ENCODE data around the gene TMCC2. TPM values are rescaled to one million over a fixed set of nuclear protein-coding genes. Genes with fewer than 3 reads are reported as not detected.

The TMCC2 gene
- total and polyA plus RNA-seq, 2 of the 4 experiments (the other 2 are of a cell fraction): 2.0 to 4.2 TPM

GRCh38 chr1:205298191-205298994 is 70.6 kb downstream of the TMCC2 start (continued):
- peak; percentile 69; the same call in 1 of the 2 replicates for TF ChIP-seq MAZ (IDR thresholded peaks at IDR 0.05; ENCODE audit: borderline replicate concordance, low read depth, low read length)
- TF ChIP-seq RCOR1 (IDR thresholded peaks at IDR 0.05; ENCODE audit: insufficient replicate concordance, low read length): no peak

GRCh38 chr1:205300149-205300548 is 72.4 kb downstream of the TMCC2 start:
- H3K4me2 ChIP-seq (ENCODE audit: low read depth, low read length): no peak overlapping the region
- H3K56ac ChIP-seq (ENCODE audit: extremely low read depth, insufficient read depth, low read length): peak overlapping the region; percentile 14; the same call in 1 of the 2 replicates
- dilution Hi-C loops (cut with HindIII; ENCODE audit: low sequenced_read_pairs, unreplicated experiment) (no loop called here), in situ Hi-C loops (cut with MboI; ENCODE audit: low sequenced_read_pairs) (no loop called here), intact Hi-C loops (cut with micrococcal nuclease) (loop anchor here (2.0 kb wide), 1 partner anchor 21 kb away; the partner anchor contains the start of gene NUAK2)
- no peak for TF ChIP-seq POLR2A (IDR thresholded peaks at IDR 0.05; ENCODE audit: low read depth, low read length)
- TF ChIP-seq RCOR1 (IDR thresholded peaks at IDR 0.05; ENCODE audit: insufficient replicate concordance, low read length): no peak
- TF ChIP-seq SMC3 (IDR thresholded peaks at IDR 0.05; ENCODE audit: low read depth, low read length): no peak
- no peak for TF ChIP-seq FOS (IDR thresholded peaks at IDR 0.05; ENCODE audit: low read depth, low read length)
- TF ChIP-seq CTCF (conservative IDR thresholded peaks at IDR 0.05; ENCODE audit: low read depth, low read length): no peak
- peaks cover 26 to 76% of the 10 kb centered on the region in 2 experiments for H3K79me1 ChIP-seq (ENCODE audit: low read depth in 1 of 2, low read length in 2 of 2)
- peaks cover 31% of the 10 kb centered on the region for H3K36me3 ChIP-seq (ENCODE audit: control insufficient read depth, insufficient read depth, low read length)
- peaks cover 34% of the 10 kb centered on the region for H3K4me1 ChIP-seq (ENCODE audit: control insufficient read depth, insufficient read depth, low read length)
- no peaks in the 10 kb centered on the region for H4K20me1 ChIP-seq (ENCODE audit: insufficient read depth, low read length)
- peak overlapping the region; percentile 14; the same call in 1 of the 2 replicates for H3K9ac ChIP-seq (ENCODE audit: low read depth, low read length)
- CTCF ChIA-PET: interaction anchor here (2.1 kb wide), 1 partner anchor 27 kb away, joined by 9 read pairs; no protein-coding TSS in a partner anchor
- no peak overlapping the region for H3K4me3 ChIP-seq (ENCODE audit: insufficient read depth, low read depth, low read length)
- H4K5ac ChIP-seq (ENCODE audit: low read depth, low read length): peak overlapping the region; percentile 72
- peak overlapping the region; percentile 94 for H2AK5ac ChIP-seq (ENCODE audit: low read depth, low read length)
- peak overlapping the region; percentile 2 for H2AK9ac ChIP-seq (replicated peaks; ENCODE audit: low read depth, low read length, poor library complexity)
- no peaks in the 10 kb centered on the region for H3K9me3 ChIP-seq (ENCODE audit: control insufficient read depth, insufficient read depth, low read length)
- no peak for ATAC-seq (ENCODE audit: low read depth)
- H3K27me3 ChIP-seq (ENCODE audit: control insufficient read depth, insufficient read depth, low read length): no peaks in the 10 kb centered on the region
- H2BK20ac ChIP-seq (ENCODE audit: low read depth, low read length): peak overlapping the region; percentile 84
- H4K91ac ChIP-seq (ENCODE audit: insufficient read depth, low read depth, low read length): peak overlapping the region; percentile 69
- no peak overlapping the region for H2AFZ ChIP-seq (replicated peaks; ENCODE audit: low read length, poor library complexity)
- peak overlapping the region; percentile 52 to 98 for H4K8ac ChIP-seq (ENCODE audit: low read depth in 2 of 2, low read length in 2 of 2)
- H2BK120ac ChIP-seq (ENCODE audit: low read depth, low read length): peak overlapping the region; percentile 67
- H3K4ac ChIP-seq (ENCODE audit: low read depth, low read length): peak overlapping the region; percentile 88
- H3K14ac ChIP-seq (replicated peaks; ENCODE audit: low read depth, low read length): peak overlapping the region; percentile 59; the same call in 1 of the 2 replicates
- 83% methylated on average over 1 of the region's 9 CpGs; no CpG with 5 or more reads in 1 of the 2 experiments for WGBS, 2 experiments (ENCODE audit: extremely low coverage in 2 of 2, insufficient read length in 1 of 2)
- H3K9me1 ChIP-seq (ENCODE audit: insufficient read depth, low read length): peaks cover 19% of the 10 kb centered on the region
- H3K18ac ChIP-seq (ENCODE audit: low read depth, low read length): peak overlapping the region; percentile 62
- H3K27ac ChIP-seq (ENCODE audit: insufficient read depth, low read length): peak overlapping the region; percentile 99
- peak overlapping the region; percentile 54; the same call in 2 of the 3 replicates for H2BK15ac ChIP-seq (ENCODE audit: low read depth, low read length)
- DNase-seq: no peak
- POLR2A ChIA-PET (ENCODE audit: unreplicated experiment): no interaction called here
- H2BK5ac ChIP-seq (ENCODE audit: low read depth, low read length, poor library complexity, severe bottlenecking): peak overlapping the region; percentile 100
- H3K23ac ChIP-seq (ENCODE audit: low read depth, low read length): peak overlapping the region; percentile 2; the same call in 1 of the 2 replicates
- BruUV-seq (replicated peaks): no TSS peak
